Aorta (tissue), 5 donors: ENCODE results near the gene HBS1L. TPM values are rescaled to one million over a fixed set of nuclear protein-coding genes. Genes with fewer than 3 reads are reported as not detected.

Source experiments
- ATAC-seq: fragments of 200-7000 bp; cut with Tn5 transposase; one replicate; pipeline ENCODE4 v1.9.1; 2022; ENCODE audit warnings: moderate library complexity; ENCODE audit not compliant: low FRiP score
- DNase-seq, 2 donors: peaks; one replicate each; pipeline ENCODE4 v3.0.0-alpha.2; 2020
- H3K27ac ChIP-seq, 2 donors: one replicate each; pipeline ENCODE4 v1.5.1; 2013; ENCODE audit warnings: low read length in 2 of 2, mild to moderate bottlenecking in 2 of 2, moderate library complexity in 2 of 2, control low read depth in 1 of 2, inconsistent platforms in 1 of 2, low read depth in 1 of 2
- H3K27me3 ChIP-seq, 2 donors: one replicate each; pipeline ENCODE4 v1.6.1; 2013; ENCODE audit warnings: control low read depth in 1 of 2, low read length in 1 of 2, mild to moderate bottlenecking in 1 of 2, moderate library complexity in 1 of 2; ENCODE audit not compliant: insufficient read depth in 2 of 2, control insufficient read depth in 1 of 2
- H3K36me3 ChIP-seq, 2 donors: one replicate each; pipeline ENCODE4 v1.6.1; 2013; ENCODE audit warnings: control low read depth in 1 of 2, low read length in 1 of 2, mild to moderate bottlenecking in 1 of 2; ENCODE audit not compliant: insufficient read depth in 2 of 2, control insufficient read depth in 1 of 2
- H3K4me1 ChIP-seq, 2 donors: one replicate each; pipeline ENCODE4 v1.6.1; 2013; ENCODE audit warnings: low read length in 2 of 2, control low read depth in 1 of 2, mild to moderate bottlenecking in 1 of 2, moderate library complexity in 1 of 2; ENCODE audit not compliant: insufficient read depth in 2 of 2, control insufficient read depth in 1 of 2
- H3K4me3 ChIP-seq, 2 donors: one replicate each; pipeline ENCODE4 v1.5.1; 2013; ENCODE audit warnings: low read length in 2 of 2, control low read depth in 1 of 2, mild to moderate bottlenecking in 1 of 2
- H3K9me3 ChIP-seq: one replicate; pipeline ENCODE4 v1.6.1; 2013; ENCODE audit warnings: mild to moderate bottlenecking, low read length; ENCODE audit not compliant: control insufficient read depth
- WGBS, 2 donors: extraction: QIAGEN DNeasy Blood & Tissue Kit; methylation state at CpG; one replicate each; pipeline ENCODE4 v1.1.7; 2013; 5-methylcytosine and 5-hydroxymethylcytosine counted together
- intact Hi-C, 2 donors: fragments of 100-400 bp; cut with DNase I; formaldehyde crosslinking; loops; one replicate each; pipeline versions ENCODE4 v1.14.2 to v1.15.0; 2022
- microRNA-seq, 2 donors: library from miRNA; unstranded; fragments of <30 nt; microRNA quantifications; one replicate each; pipeline ENCODE4 v1.2.0, GENCODE V29; 2020
- polyA plus RNA-seq, 2 donors: library from polyadenylated mRNA; stranded (reverse); fragments of 200-250 nt; gene quantifications; one replicate each; pipeline ENCODE4 v1.2.3, GENCODE V29; 2013
- total RNA-seq, 2 donors: library from RNA; stranded (reverse); fragmentation: NEBNext Ultra II Directional; extraction: Animal tissue kit (Norgen Biotek cat#: 25700); gene quantifications; one replicate each; pipeline ENCODE4 v1.2.1, GENCODE V29; 2021
- donor health status: healthy with polysubstance abuse.
- donor health status: Bipolar disorder and iron deficiency.
- donor health status: DM: no; HTN: no; CAD: no.
- donor health status: DM: no; HTN: no; CAD: no.
- donor health status: DM: yes; HTN: yes; CAD: no.

The HBS1L gene
- total and polyA plus RNA-seq, 4 donors: 21.9 to 61.0 (median 48.4) TPM

GRCh38 chr6:134921276-134921675 lies 133.3 kb downstream of the HBS1L start:
- H3K27me3 ChIP-seq: no peaks in the 10 kb centered on the region
- no peak for DNase-seq
- peaks cover 0 to 1% of the 10 kb centered on the region in 2 donors for H3K36me3 ChIP-seq
- intact Hi-C loops: no loop called here
- no peaks in the 10 kb centered on the region for H3K4me1 ChIP-seq
- no peaks in the 10 kb centered on the region for H3K9me3 ChIP-seq
- ATAC-seq: no peak
- no peak overlapping the region for H3K27ac ChIP-seq
- 83 to 91% methylated on average over 5 of the region's 5 CpGs for WGBS, 2 donors
- H3K4me3 ChIP-seq: no peak overlapping the region

GRCh38 chr6:134920422-134920821 lies 134.2 kb downstream of the HBS1L start:
- no peaks in the 10 kb centered on the region for H3K4me1 ChIP-seq
- H3K9me3 ChIP-seq: no peaks in the 10 kb centered on the region
- H3K27me3 ChIP-seq: no peaks in the 10 kb centered on the region
- no peak overlapping the region for H3K27ac ChIP-seq
- ATAC-seq: no peak
- 81 to 83% methylated on average over 2 of the region's 2 CpGs for WGBS, 2 donors
- H3K4me3 ChIP-seq: no peak overlapping the region
- intact Hi-C loops: no loop called here
- DNase-seq: no peak
- H3K36me3 ChIP-seq: peaks cover 0 to 1% of the 10 kb centered on the region in 2 donors

- DNase-seq (no peak), ATAC-seq (no peak)
- 91 to 94% methylated on average over 17 of the region's 17 CpGs for WGBS, 2 donors
- Histone ChIP-seq H3K4me3 (no peak overlapping the region), H3K27me3 (no peaks in the 10 kb centered on the region), H3K4me1 (no peaks in the 10 kb centered on the region), H3K27ac (no peak overlapping the region), H3K9me3 (no peaks in the 10 kb centered on the region), H3K36me3 (peaks cover 0 to 1% of the 10 kb centered on the region in 2 donors)
- intact Hi-C loops: no loop called here
These were observed 136.1 kb downstream of the HBS1L start for GRCh38 chr6:134918418-134918961.

GRCh38 chr6:134911547-134911946 lies 143.1 kb downstream of the HBS1L start:
- Histone ChIP-seq H3K4me3 (no peak overlapping the region), H3K4me1 (peaks cover 0 to 5% of the 10 kb centered on the region in 2 donors), H3K27me3 (no peaks in the 10 kb centered on the region), H3K36me3 (no peaks in the 10 kb centered on the region), H3K9me3 (no peaks in the 10 kb centered on the region), H3K27ac (no peak overlapping the region)
- DNase-seq (no peak), ATAC-seq (no peak)
- intact Hi-C loops: no loop called here
- 99 to 100% methylated on average over 1 of the region's 1 CpG for WGBS, 2 donors

- no peaks in the 10 kb centered on the region for H3K27me3 ChIP-seq
- intact Hi-C loops: no loop called here
- peaks cover 0 to 5% of the 10 kb centered on the region in 2 donors for H3K4me1 ChIP-seq
- ATAC-seq: no peak
- no peak overlapping the region for H3K27ac ChIP-seq
- WGBS, 2 donors: 47 to 76% methylated on average over 1 of the region's 1 CpG
- DNase-seq: no peak
- no peak overlapping the region for H3K4me3 ChIP-seq
- no peaks in the 10 kb centered on the region for H3K9me3 ChIP-seq
- H3K36me3 ChIP-seq: no peaks in the 10 kb centered on the region
These were observed 144.1 kb downstream of the HBS1L start for GRCh38 chr6:134910593-134910935.

Small RNA genes lying within 50 kb of the gene (microRNA-seq; reads per million reads assigned to microRNA genes)
- 0 reads per million in 2 donors for gene MIR3662

Other genes with a start within 250 kb of the HBS1L start
- gene ALDH8A1, start 104.7 kb downstream of the HBS1L start, total RNA-seq: 1 to 10 TPM; 1.6 to 4.1 TPM
- gene ALDH8A1, start 104.7 kb downstream of the HBS1L start, polyA plus RNA-seq: 1 to 10 TPM in 1 of 2 donors, under 1 TPM in 1; 0.75 to 1.8 TPM
- gene MYB, start 126.5 kb upstream of the HBS1L start, total RNA-seq: under 1 TPM in 1 of 2 donors, not detected in 1; 0.87 TPM
- 1 to 10 TPM in 1 of 2 donors, not detected in 1; 2.8 TPM for gene MYB, start 126.5 kb upstream of the HBS1L start, polyA plus RNA-seq